ENCODE measurements around the gene PCBP1.

DNA sequence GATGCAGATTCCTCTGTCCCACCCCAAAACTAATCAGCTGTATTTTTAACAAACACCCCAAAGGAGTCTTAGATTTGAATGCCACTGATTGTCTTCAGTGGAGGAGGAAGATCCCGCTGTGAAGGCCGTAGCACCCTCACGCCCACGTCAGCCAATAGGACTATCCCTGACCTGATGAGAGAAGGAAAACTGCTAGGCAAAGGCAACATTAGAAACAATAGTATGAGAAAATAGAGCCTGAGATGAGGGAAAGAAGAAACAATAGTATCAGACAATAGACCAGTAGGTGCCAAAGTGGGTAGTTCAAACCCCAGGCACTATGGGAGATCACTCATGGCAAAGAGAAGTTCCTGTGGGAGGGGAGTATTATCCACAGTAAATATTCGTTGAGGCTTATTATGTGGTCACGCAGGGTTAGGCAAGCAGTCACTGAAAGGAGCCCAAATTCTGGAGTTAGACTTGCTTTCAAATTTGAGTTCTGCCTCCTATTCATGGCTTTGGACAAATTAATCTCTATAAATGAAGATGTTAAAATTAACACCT lies 2.8 kb downstream of the PCBP1 start:
- TF ChIP-seq, protein P1, sequence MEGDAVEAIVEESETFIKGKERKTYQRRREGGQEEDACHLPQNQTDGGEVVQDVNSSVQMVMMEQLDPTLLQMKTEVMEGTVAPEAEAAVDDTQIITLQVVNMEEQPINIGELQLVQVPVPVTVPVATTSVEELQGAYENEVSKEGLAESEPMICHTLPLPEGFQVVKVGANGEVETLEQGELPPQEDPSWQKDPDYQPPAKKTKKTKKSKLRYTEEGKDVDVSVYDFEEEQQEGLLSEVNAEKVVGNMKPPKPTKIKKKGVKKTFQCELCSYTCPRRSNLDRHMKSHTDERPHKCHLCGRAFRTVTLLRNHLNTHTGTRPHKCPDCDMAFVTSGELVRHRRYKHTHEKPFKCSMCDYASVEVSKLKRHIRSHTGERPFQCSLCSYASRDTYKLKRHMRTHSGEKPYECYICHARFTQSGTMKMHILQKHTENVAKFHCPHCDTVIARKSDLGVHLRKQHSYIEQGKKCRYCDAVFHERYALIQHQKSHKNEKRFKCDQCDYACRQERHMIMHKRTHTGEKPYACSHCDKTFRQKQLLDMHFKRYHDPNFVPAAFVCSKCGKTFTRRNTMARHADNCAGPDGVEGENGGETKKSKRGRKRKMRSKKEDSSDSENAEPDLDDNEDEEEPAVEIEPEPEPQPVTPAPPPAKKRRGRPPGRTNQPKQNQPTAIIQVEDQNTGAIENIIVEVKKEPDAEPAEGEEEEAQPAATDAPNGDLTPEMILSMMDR (conservative IDR thresholded peaks at IDR 0.05; ENCODE audit: low read length) = no peak
- TF ChIP-seq EZH2phosphoT487 (IDR thresholded peaks at IDR 0.05; ENCODE audit: borderline replicate concordance, low read depth, low read length) = no peak

Measured in OCI-LY7 (cell line).